HG03354 (cell line): ENCODE results near the gene PDE4A.
A peak's percentile ranks its signal among the peaks of the same experiment; 100 is the strongest.

ENCODE experiments used
- ATAC-seq: cut with Tn5 transposase; IDR thresholded peaks from one replicate; pipeline ENCODE4 v1.9.1; 2021; ENCODE audit warnings: mild to moderate bottlenecking; ENCODE audit not compliant: unreplicated experiment, poor library complexity, severe bottlenecking

Gene PDE4A

GRCh38 chr19:10503002-10503789, 82.9 kb downstream of the PDE4A start, which contains the start of gene KEAP1:
KEAP1 (minus strand) TSS chr19:10503356; CDS start chr19:10500033, 3,323 bp downstream.
- ATAC-seq: peak; percentile 39

DNA sequence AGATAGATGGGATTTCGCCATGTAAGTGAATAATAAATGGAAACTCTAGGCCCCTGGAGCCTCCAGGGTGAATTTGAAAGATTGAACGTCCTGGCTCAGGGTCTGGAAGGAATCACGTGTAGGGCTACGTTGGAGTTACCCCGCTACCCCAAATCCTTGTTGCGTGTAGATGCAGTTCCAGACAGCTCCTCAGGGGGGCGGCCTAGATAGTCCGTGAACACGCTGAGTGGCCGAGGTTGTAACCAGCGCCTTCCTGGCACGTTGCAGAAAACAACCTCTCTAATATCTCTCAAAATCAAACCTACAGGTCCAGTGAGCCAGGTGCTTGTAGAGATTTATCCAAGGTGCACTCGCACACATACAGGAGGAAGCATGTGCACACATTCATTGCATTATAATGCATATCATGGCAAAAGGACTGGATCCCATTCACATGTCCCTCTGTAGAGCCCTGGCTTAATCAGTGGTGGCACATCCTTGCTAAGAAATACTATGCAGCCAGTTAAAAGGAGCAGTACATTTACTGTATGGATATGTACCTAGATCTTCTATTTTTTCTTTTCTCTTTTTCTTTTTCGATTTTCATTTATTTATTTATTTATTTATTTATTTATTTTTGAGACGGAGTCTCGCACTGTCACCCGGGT, 85.4 kb downstream of the PDE4A start:
- ATAC-seq: no peak

DNA sequence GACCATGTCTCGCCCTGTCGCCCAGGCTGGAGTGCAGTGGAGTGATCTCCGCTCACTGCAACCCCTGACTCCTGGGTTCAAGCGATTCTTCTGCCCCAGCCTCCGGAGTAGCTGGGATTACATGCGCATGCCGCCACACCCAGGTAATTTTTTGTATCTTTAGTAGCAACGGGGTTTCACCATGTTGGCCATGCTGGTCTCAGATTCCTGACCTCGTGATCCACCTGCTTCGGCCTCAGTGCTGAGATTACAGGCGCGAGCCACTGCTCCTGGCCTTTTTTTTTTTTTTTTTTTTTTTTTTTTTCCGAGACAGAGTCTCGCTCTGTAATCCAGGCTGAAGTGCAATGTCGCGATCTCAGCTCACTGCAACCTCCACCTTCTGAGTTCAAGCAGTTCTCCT, 87.7 kb downstream of the PDE4A start:
- no peak for ATAC-seq

DNA sequence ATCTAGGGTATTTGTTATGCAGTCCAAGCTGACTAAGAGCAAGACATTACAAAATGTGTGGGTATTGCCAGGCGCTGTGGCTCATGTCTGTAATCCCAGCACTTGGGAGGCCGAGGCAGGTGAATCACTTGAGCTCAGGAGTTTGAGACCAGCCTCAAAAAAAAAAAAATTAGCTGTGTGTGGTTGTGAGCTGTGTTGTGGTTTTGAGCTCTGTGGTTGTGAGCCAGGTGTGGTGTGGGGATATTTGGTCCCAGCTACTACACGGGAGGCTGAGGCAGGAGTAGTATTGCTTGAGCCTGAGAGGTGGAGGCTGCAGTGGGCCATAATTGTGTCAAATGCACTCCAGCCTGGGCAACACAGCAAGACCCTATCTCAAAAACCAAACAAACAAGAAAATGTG, 88.4 kb downstream of the PDE4A start:
- ATAC-seq: no peak

- no peak for ATAC-seq
Observed at GRCh38 chr19:10510301-10510802, 90.0 kb downstream of the PDE4A start.

- no peak for ATAC-seq
Observed at GRCh38 chr19:10513223-10513622, 92.9 kb downstream of the PDE4A start.

- no peak for ATAC-seq
Observed at GRCh38 chr19:10514211-10515145, 94.1 kb downstream of the PDE4A start.

GRCh38 chr19:10516064-10516385, 95.7 kb downstream of the PDE4A start:
- no peak for ATAC-seq

DNA sequence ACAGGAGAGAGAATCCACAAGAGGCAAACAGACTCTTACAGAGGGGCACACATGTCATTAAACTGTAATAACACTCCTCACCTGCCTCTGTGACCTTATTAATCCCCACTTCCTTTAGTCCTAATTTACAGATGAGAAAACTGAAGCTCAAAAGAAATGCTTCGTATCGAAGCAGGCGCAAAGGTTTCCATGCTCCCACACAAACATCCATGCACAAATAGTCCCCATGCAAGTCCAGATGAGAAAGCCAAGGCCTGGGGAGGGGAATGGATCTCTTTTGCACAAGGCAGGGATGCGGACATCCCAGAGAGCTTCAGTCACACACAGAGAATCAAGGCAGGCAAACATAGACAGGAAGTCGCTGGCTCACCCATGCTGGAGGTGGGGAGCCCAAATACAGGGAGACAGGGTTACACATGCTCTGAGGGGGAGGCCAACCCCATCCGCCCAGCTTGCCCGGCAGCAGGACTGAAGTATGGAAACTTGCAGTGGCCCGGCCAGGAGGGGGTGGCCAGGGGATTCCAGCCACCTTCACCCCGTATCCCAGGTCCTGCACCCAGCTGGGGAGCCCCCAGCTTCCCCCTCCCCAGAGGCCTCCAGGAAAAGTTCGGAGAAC, 96.4 kb downstream of the PDE4A start:
- ATAC-seq: no peak

DNA sequence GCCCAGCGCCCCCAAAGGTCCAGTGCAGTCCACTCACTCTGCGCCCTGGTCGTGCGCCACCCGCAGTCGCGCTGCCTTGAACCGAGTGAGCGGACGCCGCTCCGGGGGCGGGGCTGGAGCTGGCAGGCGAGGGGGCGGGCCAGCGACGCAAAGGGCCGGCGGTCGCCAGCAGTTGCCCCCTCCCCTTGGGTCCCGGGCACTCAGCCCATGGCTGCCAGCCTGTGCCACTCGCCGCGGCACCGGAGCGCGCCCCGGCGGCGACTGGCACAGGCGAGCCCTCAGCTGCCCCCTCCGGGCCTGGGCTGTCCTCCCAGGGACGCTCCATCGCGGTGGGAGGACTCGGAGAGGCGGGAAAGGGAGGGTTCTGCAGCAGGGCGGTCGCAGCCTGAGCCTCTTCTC, 97.0 kb downstream of the PDE4A start, which contains the start of gene S1PR5:
TSS of gene S1PR5 (minus strand) at position 87 of the 399 bp plus-strand sequence. CDS start 2,436 bp downstream, outside the sequence.
- no peak for ATAC-seq

GRCh38 chr19:10517760-10518443, 97.6 kb downstream of the PDE4A start:
- ATAC-seq: no peak

- no peak for ATAC-seq
Observed at GRCh38 chr19:10518444-10519361, 98.4 kb downstream of the PDE4A start.
